ENCODE data around the gene PPP1R13L. TPM values are rescaled to one million over a fixed set of nuclear protein-coding genes. Genes with fewer than 3 reads are reported as not detected.

PPP1R13L gene
- total RNA-seq, 2 experiments from 2014 or later: 7.8 to 15.5 TPM

DNA sequence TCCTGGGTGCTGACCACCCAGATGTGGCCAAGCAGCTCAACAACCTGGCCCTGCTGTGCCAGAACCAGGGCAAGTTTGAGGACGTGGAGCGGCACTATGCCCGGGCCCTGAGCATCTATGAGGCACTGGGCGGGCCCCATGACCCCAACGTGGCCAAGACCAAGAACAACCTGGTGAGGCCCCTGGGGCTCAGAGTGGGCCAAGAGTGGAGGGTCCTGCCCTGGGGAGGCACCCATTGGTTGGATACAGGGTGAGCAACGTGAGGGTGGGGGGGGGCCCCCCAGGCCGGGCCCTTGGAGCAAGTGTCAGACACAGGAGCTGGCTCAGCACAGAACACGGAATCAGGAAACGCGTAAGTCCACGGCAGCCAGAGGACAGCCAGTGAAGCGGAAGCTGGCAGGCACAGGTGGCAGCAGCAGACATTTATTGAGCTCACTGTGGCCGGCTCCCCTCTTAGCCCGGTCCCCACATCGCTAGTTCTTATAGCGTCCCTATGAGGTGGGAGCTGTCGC is 55.4 kb downstream of the PPP1R13L start:
- POLR2A ChIA-PET: no interaction called here

DNA sequence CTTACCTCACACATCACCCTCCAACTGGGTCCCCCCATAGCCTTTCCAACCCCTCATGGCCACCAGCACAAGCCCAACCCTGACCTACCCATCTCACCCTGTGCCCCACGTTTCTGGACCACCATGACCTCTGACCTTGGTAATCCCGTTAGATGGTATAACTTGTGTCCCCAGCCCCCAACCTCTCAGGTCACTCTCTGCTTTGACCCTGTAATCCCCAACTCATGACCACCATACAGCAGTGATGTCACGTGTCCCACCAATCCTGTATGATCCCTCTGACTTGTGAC is 55.8 kb downstream of the PPP1R13L start:
- no peak for DNase-seq (ENCODE audit: low spot score)
- TF ChIP-seq, protein P1, sequence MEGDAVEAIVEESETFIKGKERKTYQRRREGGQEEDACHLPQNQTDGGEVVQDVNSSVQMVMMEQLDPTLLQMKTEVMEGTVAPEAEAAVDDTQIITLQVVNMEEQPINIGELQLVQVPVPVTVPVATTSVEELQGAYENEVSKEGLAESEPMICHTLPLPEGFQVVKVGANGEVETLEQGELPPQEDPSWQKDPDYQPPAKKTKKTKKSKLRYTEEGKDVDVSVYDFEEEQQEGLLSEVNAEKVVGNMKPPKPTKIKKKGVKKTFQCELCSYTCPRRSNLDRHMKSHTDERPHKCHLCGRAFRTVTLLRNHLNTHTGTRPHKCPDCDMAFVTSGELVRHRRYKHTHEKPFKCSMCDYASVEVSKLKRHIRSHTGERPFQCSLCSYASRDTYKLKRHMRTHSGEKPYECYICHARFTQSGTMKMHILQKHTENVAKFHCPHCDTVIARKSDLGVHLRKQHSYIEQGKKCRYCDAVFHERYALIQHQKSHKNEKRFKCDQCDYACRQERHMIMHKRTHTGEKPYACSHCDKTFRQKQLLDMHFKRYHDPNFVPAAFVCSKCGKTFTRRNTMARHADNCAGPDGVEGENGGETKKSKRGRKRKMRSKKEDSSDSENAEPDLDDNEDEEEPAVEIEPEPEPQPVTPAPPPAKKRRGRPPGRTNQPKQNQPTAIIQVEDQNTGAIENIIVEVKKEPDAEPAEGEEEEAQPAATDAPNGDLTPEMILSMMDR (conservative IDR thresholded peaks at IDR 0.05; ENCODE audit: low read length): no peak
- no peak for TF ChIP-seq EZH2phosphoT487 (IDR thresholded peaks at IDR 0.05; ENCODE audit: borderline replicate concordance, low read depth, low read length)
- no TSS peak for BruUV-seq (replicated peaks)
- H3K27ac ChIP-seq (ENCODE audit: low read depth, low read length, poor library complexity, severe bottlenecking): no peak overlapping the region
- H3K79me2 ChIP-seq (ENCODE audit: insufficient read depth, low read depth, low read length): no peaks in the 10 kb centered on the region
- POLR2A ChIA-PET: no interaction called here
- H2AFZ ChIP-seq (ENCODE audit: low read length): no peak overlapping the region
- H3K9me3 ChIP-seq (ENCODE audit: low read length): no peaks in the 10 kb centered on the region
- H3K36me3 ChIP-seq (ENCODE audit: insufficient read depth, low read length): no peaks in the 10 kb centered on the region
- H3K9me2 ChIP-seq (ENCODE audit: insufficient read depth, low read length): no peaks in the 10 kb centered on the region
- H3K4me3 ChIP-seq (ENCODE audit: low read depth, low read length, poor library complexity, severe bottlenecking): no peak overlapping the region
- no peaks in the 10 kb centered on the region for H4K20me1 ChIP-seq (ENCODE audit: insufficient read depth, low read length)
- no peaks in the 10 kb centered on the region for H3K4me1 ChIP-seq (ENCODE audit: insufficient read depth, low read length, poor library complexity, severe bottlenecking)
- CTCF ChIA-PET (ENCODE audit: unreplicated experiment): no interaction called here
- H3K4me2 ChIP-seq (ENCODE audit: low read length): no peak overlapping the region
- intact Hi-C loops (cut with micrococcal nuclease; ENCODE audit: unreplicated experiment): no loop called here

More for the DNA sequence above, 55.4 kb downstream of the PPP1R13L start:
- DNase-seq (ENCODE audit: low spot score): no peak
- H3K4me1 ChIP-seq (ENCODE audit: insufficient read depth, low read length, poor library complexity, severe bottlenecking): no peaks in the 10 kb centered on the region
- H4K20me1 ChIP-seq (ENCODE audit: insufficient read depth, low read length): no peaks in the 10 kb centered on the region
- BruUV-seq (replicated peaks): no TSS peak
- intact Hi-C loops (cut with micrococcal nuclease; ENCODE audit: unreplicated experiment): no loop called here
- no peak overlapping the region for H2AFZ ChIP-seq (ENCODE audit: low read length)
- H3K4me3 ChIP-seq (ENCODE audit: low read depth, low read length, poor library complexity, severe bottlenecking): no peak overlapping the region
- H3K4me2 ChIP-seq (ENCODE audit: low read length): no peak overlapping the region
- H3K9me2 ChIP-seq (ENCODE audit: insufficient read depth, low read length): no peaks in the 10 kb centered on the region
- H3K79me2 ChIP-seq (ENCODE audit: insufficient read depth, low read depth, low read length): no peaks in the 10 kb centered on the region
- TF ChIP-seq, protein P1 (conservative IDR thresholded peaks at IDR 0.05; ENCODE audit: low read length): no peak
- no peak for TF ChIP-seq EZH2phosphoT487 (IDR thresholded peaks at IDR 0.05; ENCODE audit: borderline replicate concordance, low read depth, low read length)
- H3K9me3 ChIP-seq (ENCODE audit: low read length): no peaks in the 10 kb centered on the region
- H3K27ac ChIP-seq (ENCODE audit: low read depth, low read length, poor library complexity, severe bottlenecking): no peak overlapping the region
- peaks cover 2% of the 10 kb centered on the region; the same call in 1 of the 2 replicates for H3K36me3 ChIP-seq (ENCODE audit: insufficient read depth, low read length)
- CTCF ChIA-PET (ENCODE audit: unreplicated experiment): no interaction called here

DNA sequence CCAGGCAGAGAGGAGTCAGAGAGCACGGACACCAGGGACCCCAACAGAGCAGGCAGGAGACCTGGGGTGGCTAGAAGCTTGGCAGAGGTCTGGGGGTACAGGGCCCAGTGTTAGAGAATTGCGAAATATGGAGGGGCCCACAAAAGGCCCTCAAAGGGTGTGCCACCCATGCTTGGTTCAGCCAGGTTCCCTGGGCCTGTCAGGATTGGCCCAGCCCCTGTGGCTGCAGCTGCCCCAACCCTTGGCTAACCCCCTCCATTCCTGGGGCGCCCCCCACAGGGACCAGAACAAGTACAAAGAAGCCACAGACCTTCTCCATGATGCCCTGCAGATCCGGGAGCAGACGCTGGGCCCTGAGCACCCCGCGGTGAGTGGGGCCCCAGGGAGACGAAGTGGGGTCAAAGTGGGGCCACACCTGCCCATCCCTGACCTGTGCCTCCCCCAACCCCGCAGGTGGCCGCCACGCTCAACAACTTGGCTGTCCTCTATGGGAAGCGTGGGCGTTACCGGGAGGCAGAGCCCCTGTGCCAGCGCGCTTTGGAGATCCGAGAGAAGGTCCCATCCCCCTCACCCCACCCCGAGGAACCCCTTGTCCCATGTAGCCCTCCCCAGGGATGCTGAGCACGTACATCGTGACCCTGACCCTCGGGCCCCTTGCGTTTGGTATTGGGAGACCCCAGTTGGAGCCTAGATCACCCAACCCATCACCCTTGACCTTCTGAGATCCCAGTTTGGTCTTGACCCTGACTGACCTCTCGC is 56.3 kb downstream of the PPP1R13L start:
- TF ChIP-seq, protein P1 (conservative IDR thresholded peaks at IDR 0.05; ENCODE audit: low read length): no peak
- no peak for DNase-seq (ENCODE audit: low spot score)
- ChIA-PET CTCF (ENCODE audit: unreplicated experiment) (no interaction called here), POLR2A (no interaction called here)
- Histone ChIP-seq H2AFZ (ENCODE audit: low read length) (no peak overlapping the region), H3K4me3 (ENCODE audit: low read depth, low read length, poor library complexity, severe bottlenecking) (no peak overlapping the region), H3K9me3 (ENCODE audit: low read length) (no peaks in the 10 kb centered on the region), H4K20me1 (ENCODE audit: insufficient read depth, low read length) (no peaks in the 10 kb centered on the region), H3K79me2 (ENCODE audit: insufficient read depth, low read depth, low read length) (no peaks in the 10 kb centered on the region), H3K27ac (ENCODE audit: low read depth, low read length, poor library complexity, severe bottlenecking) (no peak overlapping the region), H3K4me2 (ENCODE audit: low read length) (no peak overlapping the region), H3K36me3 (ENCODE audit: insufficient read depth, low read length) (no peaks in the 10 kb centered on the region), H3K9me2 (ENCODE audit: insufficient read depth, low read length) (no peaks in the 10 kb centered on the region), H3K4me1 (ENCODE audit: insufficient read depth, low read length, poor library complexity, severe bottlenecking) (no peaks in the 10 kb centered on the region)
- BruUV-seq (replicated peaks): no TSS peak
- intact Hi-C loops (cut with micrococcal nuclease; ENCODE audit: unreplicated experiment): no loop called here

All from OCI-LY7 (cell line).